B cell (primary cell): ENCODE data around the gene SSBP3. TPM values are rescaled to one million over a fixed set of nuclear protein-coding genes. Genes with fewer than 3 reads are reported as not detected.

ENCODE experiments used
- ATAC-seq: fragments of 200-7000 bp; cut with Tn5 transposase; one replicate; pipeline ENCODE4 v1.10.0; 2021; ENCODE audit warnings: low read depth, mild to moderate bottlenecking, moderate number of reproducible peaks, moderate library complexity
- CTCF ChIA-PET: fragments of 350-600 bp; sonication (Branson Sonifier 250); formaldehyde crosslinking; loops from one replicate; lab custom pipeline; 2021; ENCODE audit warnings: antibody characterized with exemption, inconsistent platforms; lab: Charles Lee
- POLR2A ChIA-PET: fragments of 350-600 bp; sonication (Branson Sonifier 250); formaldehyde crosslinking; loops from one replicate; lab custom pipeline; 2021; ENCODE audit warnings: antibody characterized with exemption; lab: Charles Lee
- DNase-seq: peaks from one replicate; pipeline ENCODE4 v3.0.0; 2013
- H2AFZ ChIP-seq: 2 replicates; pipeline ENCODE4 v1.6.1; 2012; ENCODE audit warnings: mild to moderate bottlenecking, low read depth, low read length; ENCODE audit not compliant: insufficient read depth, poor library complexity, severe bottlenecking
- H3K27ac ChIP-seq, 2 donors: 1 replicate in 1 of 2; 2 replicates in 1 of 2; pipeline ENCODE4 v1.5.1; 2012 to 2013; ENCODE audit warnings: low read length in 2 of 2, mild to moderate bottlenecking in 2 of 2, moderate library complexity in 1 of 2
- H3K27me3 ChIP-seq, 4 experiments: fragments of 200-600 bp in 1 of 4; sonication (generic) in 1 of 4; replicated peaks in 1 of 4; 1 replicate in 2 of 4; 2 replicates in 2 of 4; pipeline versions ENCODE4 v1.6.1 to v1.7.0; 2013 to 2016; ENCODE audit warnings: low read length in 3 of 4, mild to moderate bottlenecking in 2 of 4, mixed read lengths in 1 of 4, moderate library complexity in 1 of 4; ENCODE audit not compliant: insufficient read depth in 4 of 4, control insufficient read depth in 3 of 4; ENCODE audit errors: control extremely low read depth in 1 of 4
- H3K36me3 ChIP-seq, 2 experiments: replicated peaks in 1 of 2; 1 replicate in 1 of 2; 2 replicates in 1 of 2; pipeline versions ENCODE4 v1.6.1 to v1.7.1; 2013; ENCODE audit warnings: low read length in 1 of 2; ENCODE audit not compliant: insufficient read depth in 2 of 2, control insufficient read depth in 1 of 2; ENCODE audit errors: control extremely low read depth in 1 of 2, extremely low read depth in 1 of 2
- H3K4me1 ChIP-seq, 2 donors: fragments of 200-600 bp in 1 of 2; sonication (generic) in 1 of 2; 1 replicate in 1 of 2; 2 replicates in 1 of 2; pipeline versions ENCODE4 v1.5.1 to v1.6.1; 2013 to 2017; ENCODE audit warnings: low read length in 2 of 2; ENCODE audit not compliant: control insufficient read depth in 2 of 2, insufficient read depth in 2 of 2
- H3K4me2 ChIP-seq: replicated peaks from 2 replicates; pipeline ENCODE3; 2012; ENCODE audit warnings: mild to moderate bottlenecking, low read depth, low read length; ENCODE audit not compliant: poor library complexity, severe bottlenecking
- H3K4me3 ChIP-seq, 5 experiments: fragments of 200-600 bp in 1 of 5; sonication (generic) in 1 of 5; 1 replicate in 3 of 5; 2 replicates in 2 of 5; pipeline versions ENCODE4 v1.5.1 to v1.7.0; 2011 to 2016; ENCODE audit warnings: low read length in 4 of 5, mild to moderate bottlenecking in 4 of 5, low read depth in 2 of 5, control low read depth in 1 of 5, moderate library complexity in 1 of 5; ENCODE audit not compliant: insufficient read depth in 1 of 5; ENCODE audit errors: control extremely low read depth in 1 of 5, extremely low read depth in 1 of 5
- H3K79me2 ChIP-seq: fragments of 200-600 bp; sonication (generic); one replicate; pipeline ENCODE4 v1.6.0; 2016; ENCODE audit warnings: low read length; ENCODE audit not compliant: control insufficient read depth, insufficient read depth
- H3K9ac ChIP-seq: fragments of 200-600 bp; sonication (generic); 2 replicates; pipeline ENCODE4 v1.6.1; 2017; ENCODE audit warnings: mild to moderate bottlenecking, low read length, moderate library complexity
- H3K9me3 ChIP-seq, 3 donors: one replicate each; pipeline versions ENCODE4 v1.6.1 to v1.7.1; 2013; ENCODE audit warnings: low read length in 2 of 3; ENCODE audit not compliant: control insufficient read depth in 2 of 3, insufficient read depth in 1 of 3; ENCODE audit errors: control extremely low read depth in 1 of 3
- H4K20me1 ChIP-seq: 2 replicates; pipeline ENCODE4 v1.6.0; 2012; ENCODE audit warnings: mild to moderate bottlenecking, low read length; ENCODE audit not compliant: insufficient read depth, control insufficient read depth, poor library complexity, severe bottlenecking
- H3K27ac Mint-ChIP-seq: one replicate; pipeline ENCODE4 v1.8.0; 2021; ENCODE audit warnings: mixed read lengths
- H3K27me3 Mint-ChIP-seq: one replicate; pipeline ENCODE4 v1.8.0; 2021; ENCODE audit warnings: mixed read lengths
- H3K4me1 Mint-ChIP-seq: one replicate; pipeline ENCODE4 v1.8.0; 2021; ENCODE audit warnings: mixed read lengths
- H3K4me3 Mint-ChIP-seq: one replicate; pipeline ENCODE4 v1.8.0; 2021; ENCODE audit warnings: mixed read lengths
- H3K9me3 Mint-ChIP-seq: one replicate; pipeline ENCODE4 v1.8.0; 2022; ENCODE audit warnings: mixed read lengths; ENCODE audit not compliant: insufficient read depth
- CTCF ChIP-seq: fragments of 200-600 bp; IDR thresholded peaks from one replicate; pipeline ENCODE4 v1.8.0; 2022; ENCODE audit warnings: antibody characterized with exemption, mild to moderate bottlenecking
- EZH2 ChIP-seq: IDR thresholded peaks from 2 replicates; pipeline ENCODE4 v1.6.1; 2012; ENCODE audit warnings: borderline replicate concordance, low read depth, mild to moderate bottlenecking, moderate library complexity, low read length; ENCODE audit not compliant: insufficient read depth, poor library complexity, severe bottlenecking
- whole genome bisulfite sequencing: methylation state at CpG from one replicate; pipeline ENCODE4 v1.1.5; 2013; ENCODE audit warnings: missing lambda C conversion rate; ENCODE audit not compliant: insufficient coverage; 5-methylcytosine and 5-hydroxymethylcytosine counted together
- intact Hi-C: fragments of 100-400 bp; cut with micrococcal nuclease; formaldehyde crosslinking; loops from one replicate; pipeline ENCODE4 v1.10.0; 2022
- polyA plus RNA-seq: library from polyadenylated mRNA; depleted of rRNA; stranded (reverse); fragments of >200 nt; gene quantifications from 2 replicates; pipeline ENCODE4 v1.2.3, GENCODE V29; 2012
- total RNA-seq, 2 donors: library from RNA; stranded (reverse); fragments of 120-200 nt in 1 of 2; gene quantifications; 1 replicate in 1 of 2; 2 replicates in 1 of 2; pipeline versions ENCODE4 v1.2.3 to v1.2.4, GENCODE V29; 2013 to 2022

SSBP3 gene
- total and polyA plus RNA-seq, 2 donors (not counting 1 experiment from before 2014, with no cell fraction given), result 16.9 to 30.7 TPM

DNA sequence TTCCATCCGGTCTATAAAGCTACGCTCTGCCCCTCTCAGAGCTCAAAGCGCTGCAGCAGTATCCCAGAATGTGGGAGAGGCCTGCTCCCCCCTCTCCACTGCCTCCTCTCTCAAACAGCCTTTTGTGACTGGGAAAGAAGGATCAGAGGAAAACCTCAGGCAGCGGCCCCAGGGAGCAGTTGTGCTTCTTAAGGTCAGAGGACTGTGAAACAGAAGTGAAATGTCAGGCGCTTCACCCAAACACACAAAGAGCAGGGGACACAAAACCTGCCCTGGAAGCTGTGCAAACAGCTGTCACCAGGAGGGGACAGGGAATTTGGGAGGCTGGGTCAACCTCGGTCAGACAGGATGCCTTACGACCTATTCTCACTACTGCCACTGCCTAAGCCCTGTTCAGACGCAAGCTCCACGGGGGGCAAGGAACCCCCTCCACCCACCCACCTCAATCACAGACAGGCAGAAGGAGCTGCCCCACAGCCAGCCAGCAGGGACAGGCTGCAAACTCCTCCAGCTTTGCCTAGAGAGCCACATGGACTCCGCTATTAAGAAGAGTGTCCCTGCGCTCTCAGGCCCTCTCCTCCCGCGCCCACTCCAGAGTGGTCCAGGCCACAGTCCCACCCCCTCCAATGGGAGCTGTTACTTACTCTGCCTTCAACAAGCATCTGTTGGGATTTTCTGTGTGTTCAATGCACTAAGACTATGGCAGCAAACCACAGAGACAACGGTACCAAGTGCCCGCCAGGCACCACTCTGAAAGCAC, 14.6 kb downstream of the SSBP3 start:
- no peaks in the 10 kb centered on the region for H3K27me3 Mint-ChIP-seq
- H3K9me3 ChIP-seq, result no peaks in the 10 kb centered on the region
- H4K20me1 ChIP-seq, result no peaks in the 10 kb centered on the region
- ATAC-seq (no peak), DNase-seq (no peak)
- ChIA-PET CTCF (interaction anchor here (1.4 kb wide), 1 partner anchor 98 kb away, joined by 3 read pairs; no protein-coding TSS in a partner anchor), POLR2A (no interaction called here)
- intact Hi-C loops, result no loop called here
- H3K27ac ChIP-seq, result no peak overlapping the region
- TF ChIP-seq CTCF (no peak), EZH2 (no peak)
- H2AFZ ChIP-seq, result no peak overlapping the region
- WGBS, result 95% methylated on average over 13 of the region's 15 CpGs
- H3K4me1 Mint-ChIP-seq, result no peaks in the 10 kb centered on the region
- H3K9me3 Mint-ChIP-seq, result no peaks in the 10 kb centered on the region
- H3K4me3 ChIP-seq, result no peak overlapping the region
- H3K27ac Mint-ChIP-seq, result no peak overlapping the region
- H3K9ac ChIP-seq, result no peak overlapping the region
- peaks cover 14% of the 10 kb centered on the region for H3K79me2 ChIP-seq
- peaks cover 0 to 4% of the 10 kb centered on the region in 2 experiments for H3K36me3 ChIP-seq
- no peak overlapping the region for H3K4me3 Mint-ChIP-seq
- no peaks in the 10 kb centered on the region for H3K27me3 ChIP-seq
- H3K4me1 ChIP-seq, result no peaks in the 10 kb centered on the region
- H3K4me2 ChIP-seq, result no peak overlapping the region

- CTCF ChIA-PET, result no interaction called here
- peaks cover 17% of the 10 kb centered on the region for H3K79me2 ChIP-seq
Measured at GRCh38 chr1:54390655-54391054, 15.5 kb downstream of the SSBP3 start.

More at GRCh38 chr1:54390655-54391054, 15.5 kb downstream of the SSBP3 start:
- Histone ChIP-seq H4K20me1 (no peaks in the 10 kb centered on the region), H3K4me1 (no peaks in the 10 kb centered on the region), H3K27ac (no peak overlapping the region), H3K27me3 (no peaks in the 10 kb centered on the region), H3K36me3 (peaks cover 0 to 4% of the 10 kb centered on the region in 2 experiments), H3K4me2 (no peak overlapping the region), H3K9me3 (no peaks in the 10 kb centered on the region), H3K4me3 (no peak overlapping the region), H2AFZ (no peak overlapping the region), H3K9ac (no peak overlapping the region)
- TF ChIP-seq CTCF (no peak), EZH2 (no peak)
- no peak for DNase-seq
- ATAC-seq, result no peak
- POLR2A ChIA-PET, result no interaction called here
- no peaks in the 10 kb centered on the region for H3K9me3 Mint-ChIP-seq
- no peak overlapping the region for H3K27ac Mint-ChIP-seq
- WGBS, result 98% methylated on average over 24 of the region's 24 CpGs
- intact Hi-C loops, result no loop called here
- H3K4me3 Mint-ChIP-seq, result no peak overlapping the region
- no peaks in the 10 kb centered on the region for H3K4me1 Mint-ChIP-seq
- H3K27me3 Mint-ChIP-seq, result no peaks in the 10 kb centered on the region
